Effector memory CD8-positive, alpha-beta T cell (primary cell): ENCODE data around the gene TRAT1.
"Not testable (repeated sequence)": the region's sequence is repeated elsewhere in the genome, so short reads cannot be mapped to it uniquely, and the experiment has no call there.

Source experiments
- ATAC-seq: fragments of 150-1000 bp; cut with Tn5 transposase; replicated peaks from 2 replicates; pipeline ENCODE4 v1.10.0; 2021; ENCODE audit warnings: mild to moderate bottlenecking, moderate library complexity
- DNase-seq, 3 experiments: peaks; one replicate each; pipeline ENCODE4 v3.0.0; 2021
- H3K27ac Mint-ChIP-seq, 2 donors: one replicate each; pipeline ENCODE4 v1.8.0; 2022; ENCODE audit warnings: mild to moderate bottlenecking in 2 of 2, mixed read lengths in 2 of 2, moderate library complexity in 2 of 2
- H3K27me3 Mint-ChIP-seq, 2 donors: one replicate each; pipeline ENCODE4 v1.8.0; 2022; ENCODE audit warnings: mixed read lengths in 2 of 2
- H3K36me3 Mint-ChIP-seq: one replicate; pipeline ENCODE4 v1.8.0; 2022; ENCODE audit warnings: mild to moderate bottlenecking, moderate library complexity, mixed read lengths; ENCODE audit not compliant: insufficient read depth
- H3K4me1 Mint-ChIP-seq, 2 donors: one replicate each; pipeline ENCODE4 v1.8.0; 2022; ENCODE audit warnings: low read depth in 2 of 2, mixed read lengths in 2 of 2
- H3K4me3 Mint-ChIP-seq, 2 donors: one replicate each; pipeline ENCODE4 v1.8.0; 2022; ENCODE audit warnings: mild to moderate bottlenecking in 2 of 2, mixed read lengths in 2 of 2, moderate library complexity in 2 of 2
- H3K9me3 Mint-ChIP-seq, 2 donors: one replicate each; pipeline ENCODE4 v1.8.0; 2022; ENCODE audit warnings: mixed read lengths in 2 of 2
- total RNA-seq, 9 experiments: gene quantifications; one replicate each; lab custom pipeline; 2026; lab: John Stamatoyannopoulos, UW

Gene TRAT1
- total RNA-seq: 30.0 to 239 (median 78.0) reads per million in 9 experiments

DNA sequence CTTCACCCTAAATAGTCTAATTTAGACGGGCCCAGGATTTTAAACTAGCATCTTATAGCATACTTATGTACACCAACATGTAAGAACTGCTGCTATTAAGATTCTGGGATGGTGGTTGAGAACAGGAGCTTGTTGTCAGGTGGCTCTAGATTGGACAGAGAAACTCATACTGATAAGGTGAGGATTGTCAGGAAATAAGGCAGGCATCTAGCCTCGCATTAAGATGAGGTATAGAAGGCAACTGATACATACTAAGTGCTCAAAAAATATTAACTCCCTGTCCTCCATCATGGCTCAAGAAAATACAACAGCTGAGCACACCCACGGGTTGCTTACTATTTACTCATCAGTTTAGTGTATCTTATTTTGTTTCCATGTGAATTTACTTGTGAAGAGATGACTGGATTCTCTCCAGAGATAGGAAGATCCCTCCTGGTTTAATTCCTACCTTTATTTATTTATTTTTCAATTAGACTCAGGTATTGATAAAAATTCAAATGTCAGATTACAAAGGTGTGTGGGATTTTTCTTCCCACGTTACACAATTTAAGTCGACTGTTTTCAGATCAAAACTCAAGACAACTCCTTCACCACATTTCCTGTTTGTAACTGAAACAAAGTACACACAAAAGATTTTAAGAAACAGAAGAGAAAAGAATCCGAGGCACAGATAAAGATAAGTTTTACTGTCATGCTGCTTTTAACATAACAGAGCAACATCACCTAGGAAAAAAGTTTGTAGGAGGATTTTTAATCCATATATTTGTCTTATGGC, at the start of gene TRAT1:
Gene TRAT1 (plus strand): TSS at position 664 of the 775 bp plus-strand sequence. CDS start 142 bp downstream, outside the sequence.
- Mint-ChIP-seq H3K27ac (peak within 1 kb of the TSS; percentile 87 to 99), H3K9me3 (no peaks in the 10 kb centered on the region), H3K27me3 (no peaks in the 10 kb centered on the region), H3K4me1 (peaks cover 23 to 53% of the 10 kb centered on the region in 2 donors), H3K4me3 (peak within 1 kb of the TSS; percentile 86 to 97), H3K36me3 (peaks cover 7% of the 10 kb centered on the region)
- DNase-seq: no peak
- ATAC-seq: peak; percentile 48

GRCh38 chr3:108775649-108776048, 46.9 kb upstream of the TRAT1 start:
- H3K4me1 Mint-ChIP-seq: peaks cover 12 to 15% of the 10 kb centered on the region in 2 donors

DNA sequence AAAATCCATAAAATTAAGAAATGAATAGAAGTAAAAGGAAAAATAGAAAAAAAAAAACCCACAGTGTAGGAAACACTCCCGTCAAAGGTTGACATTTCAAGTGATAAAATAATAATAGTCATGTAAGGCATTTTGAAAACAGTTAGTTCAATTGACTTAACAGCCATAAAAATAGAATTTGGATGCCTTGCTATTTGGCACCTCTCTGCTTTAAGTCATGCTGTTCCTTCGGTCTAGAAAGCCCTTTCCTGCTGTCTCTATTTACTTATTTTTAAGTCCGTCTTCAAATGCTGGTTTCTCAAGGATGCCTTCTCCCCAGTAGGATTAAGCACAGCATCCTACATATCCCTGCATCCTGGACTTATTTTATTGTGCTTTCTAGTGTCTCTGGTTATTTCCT, 43.1 kb upstream of the TRAT1 start:
- no peak for ATAC-seq
- no peak overlapping the region for H3K4me3 Mint-ChIP-seq
- no peaks in the 10 kb centered on the region for H3K9me3 Mint-ChIP-seq
- peaks cover 12 to 17% of the 10 kb centered on the region in 2 donors for H3K4me1 Mint-ChIP-seq
- no peaks in the 10 kb centered on the region for H3K36me3 Mint-ChIP-seq
- H3K27ac Mint-ChIP-seq: no peak overlapping the region
- H3K27me3 Mint-ChIP-seq: peaks cover 0 to under 1% of the 10 kb centered on the region in 2 donors
- DNase-seq: no peak

More at GRCh38 chr3:108775649-108776048, 46.9 kb upstream of the TRAT1 start:
- no peak for ATAC-seq
- no peaks in the 10 kb centered on the region for H3K36me3 Mint-ChIP-seq
- H3K27me3 Mint-ChIP-seq: no peaks in the 10 kb centered on the region
- H3K27ac Mint-ChIP-seq: no peak overlapping the region
- no peak for DNase-seq
- H3K9me3 Mint-ChIP-seq: no peaks in the 10 kb centered on the region
- no peak overlapping the region for H3K4me3 Mint-ChIP-seq

GRCh38 chr3:108780235-108780634, 42.4 kb upstream of the TRAT1 start:
- peak; percentile 28 to 44 (median 29) for DNase-seq
- Mint-ChIP-seq H3K27me3 (peaks cover 0 to 7% of the 10 kb centered on the region in 2 donors), H3K4me1 (peaks cover 12 to 17% of the 10 kb centered on the region in 2 donors), H3K36me3 (no peaks in the 10 kb centered on the region), H3K27ac (peak overlapping the region; percentile 19 to 27), H3K9me3 (no peaks in the 10 kb centered on the region), H3K4me3 (peak overlapping the region in 1 of 2 donors; percentile 44)
- ATAC-seq: peak; percentile 98

- no peaks in the 10 kb centered on the region for H3K9me3 Mint-ChIP-seq
- no peaks in the 10 kb centered on the region for H3K4me1 Mint-ChIP-seq
- no peak overlapping the region for H3K27ac Mint-ChIP-seq
- H3K27me3 Mint-ChIP-seq: no peaks in the 10 kb centered on the region
- H3K36me3 Mint-ChIP-seq: no peaks in the 10 kb centered on the region
- ATAC-seq: no peak
- no peak overlapping the region for H3K4me3 Mint-ChIP-seq
- DNase-seq: no peak
These were observed 31.1 kb upstream of the TRAT1 start for GRCh38 chr3:108791473-108791872.

DNA sequence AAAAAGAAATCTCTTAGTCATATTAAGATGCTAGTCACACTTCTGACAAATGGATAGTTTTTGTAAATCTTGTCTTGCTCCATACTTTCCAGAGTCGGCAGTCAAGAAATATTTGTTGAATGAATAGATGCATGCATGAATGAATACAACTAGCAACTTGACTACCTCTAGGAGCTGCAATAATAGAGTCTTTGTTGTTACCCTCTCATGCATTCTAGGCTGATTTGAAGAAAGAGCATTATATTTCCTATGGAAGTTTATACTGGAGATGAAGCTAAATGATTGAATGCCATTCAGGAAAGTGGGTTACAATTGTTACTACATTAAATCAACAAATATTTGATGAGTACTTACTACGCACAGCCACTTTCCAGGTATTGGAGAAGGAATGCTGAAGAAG, 18.1 kb upstream of the TRAT1 start:
- H3K4me1 Mint-ChIP-seq: peaks cover 14 to 27% of the 10 kb centered on the region in 2 donors
- H3K36me3 Mint-ChIP-seq: no peaks in the 10 kb centered on the region
- ATAC-seq (no peak), DNase-seq (no peak)
- no peaks in the 10 kb centered on the region for H3K27me3 Mint-ChIP-seq
- H3K27ac Mint-ChIP-seq: peak overlapping the region in 1 of 2 donors; percentile 94
- H3K9me3 Mint-ChIP-seq: peaks cover 4 to 9% of the 10 kb centered on the region in 2 donors
- peak overlapping the region in 1 of 2 donors; percentile 71 for H3K4me3 Mint-ChIP-seq

DNA sequence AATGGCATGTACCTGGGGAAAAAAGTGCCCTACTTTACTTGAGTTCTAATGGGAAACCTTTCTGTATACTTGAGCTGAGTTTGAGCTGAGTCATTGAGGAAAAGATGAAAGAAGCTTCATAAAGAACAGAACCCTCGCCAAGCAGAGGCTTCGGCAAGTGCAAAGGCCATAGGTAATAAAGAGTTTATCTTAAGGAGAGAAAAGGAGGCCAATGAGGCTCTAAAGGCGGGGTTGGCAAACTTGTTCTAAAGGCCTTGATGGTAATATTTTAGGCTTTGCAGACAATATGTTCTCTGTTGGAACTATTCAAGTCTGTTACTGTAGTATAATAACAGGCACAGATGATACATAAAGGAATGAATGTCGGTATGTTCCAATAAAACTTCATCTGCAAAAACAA, 17.6 kb upstream of the TRAT1 start:
- no peak for ATAC-seq
- DNase-seq: no peak
- Mint-ChIP-seq H3K27ac (peak overlapping the region; percentile 80 to 94), H3K4me1 (peaks cover 14 to 27% of the 10 kb centered on the region in 2 donors), H3K27me3 (no peaks in the 10 kb centered on the region), H3K4me3 (peak overlapping the region; percentile 28 to 71), H3K36me3 (no peaks in the 10 kb centered on the region), H3K9me3 (peaks cover 4 to 9% of the 10 kb centered on the region in 2 donors)

- Mint-ChIP-seq H3K9me3 (peaks cover 4 to 9% of the 10 kb centered on the region in 2 donors), H3K4me1 (peaks cover 14 to 27% of the 10 kb centered on the region in 2 donors), H3K27ac (peak overlapping the region; percentile 80 to 94), H3K27me3 (no peaks in the 10 kb centered on the region), H3K4me3 (peak overlapping the region; percentile 28 to 71), H3K36me3 (no peaks in the 10 kb centered on the region)
- DNase-seq: peak; percentile 39 to 56 (median 41)
- ATAC-seq: peak; percentile 96
These were observed 16.3 kb upstream of the TRAT1 start for GRCh38 chr3:108806316-108806715.

DNA sequence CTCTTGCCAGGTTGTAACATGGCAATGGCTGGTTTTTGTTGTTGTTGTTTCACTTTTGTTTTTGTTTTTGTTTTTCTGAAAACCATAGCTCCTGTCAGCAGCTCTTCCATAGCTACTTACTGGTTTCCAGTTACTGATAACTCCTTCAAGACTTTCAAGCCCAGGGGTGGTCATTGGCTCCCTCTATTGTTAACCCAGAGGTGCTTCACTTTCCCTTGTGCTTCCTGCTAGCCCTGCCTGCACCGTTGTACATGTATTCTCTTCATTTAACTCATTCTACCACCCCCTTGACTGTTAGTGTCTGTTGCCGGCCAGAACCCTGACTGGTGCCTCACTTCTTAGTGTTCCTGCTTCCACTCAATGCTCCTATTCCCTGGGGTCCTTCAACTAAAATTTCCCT, 4.2 kb upstream of the TRAT1 start:
- Mint-ChIP-seq H3K9me3 (no peaks in the 10 kb centered on the region), H3K27ac (peak overlapping the region; percentile 4 to 62), H3K4me1 (peaks cover 17 to 30% of the 10 kb centered on the region in 2 donors), H3K27me3 (no peaks in the 10 kb centered on the region), H3K4me3 (peak overlapping the region; percentile 2 to 48), H3K36me3 (peaks cover 3% of the 10 kb centered on the region)
- DNase-seq (peak; percentile 39 to 62 (median 49)), ATAC-seq (peak; percentile 92)

- no peak for DNase-seq
- peaks cover 18 to 39% of the 10 kb centered on the region in 2 donors for H3K4me1 Mint-ChIP-seq
These were observed 2.0 kb upstream of the TRAT1 start for GRCh38 chr3:108820586-108820985.

GRCh38 chr3:108823227-108823626, 641 bp downstream of the TRAT1 start:
- Mint-ChIP-seq H3K4me3 (peak overlapping the region; percentile 81 to 97), H3K9me3 (no peaks in the 10 kb centered on the region), H3K4me1 (peaks cover 26 to 59% of the 10 kb centered on the region in 2 donors), H3K27me3 (no peaks in the 10 kb centered on the region), H3K27ac (peak overlapping the region; percentile 87 to 99), H3K36me3 (peaks cover 7% of the 10 kb centered on the region)
- DNase-seq (no peak), ATAC-seq (no peak)

More at GRCh38 chr3:108820586-108820985, 2.0 kb upstream of the TRAT1 start:
- Mint-ChIP-seq H3K4me3 (peak overlapping the region; percentile 47 to 97), H3K27me3 (no peaks in the 10 kb centered on the region), H3K9me3 (no peaks in the 10 kb centered on the region), H3K27ac (peak overlapping the region in 1 of 2 donors; percentile 99), H3K36me3 (peaks cover 7% of the 10 kb centered on the region)
- ATAC-seq: no peak

GRCh38 chr3:108823803-108824202, 1.2 kb downstream of the TRAT1 start:
- peak overlapping the region; percentile 83 to 99 for H3K27ac Mint-ChIP-seq
- not testable (repeated sequence) for ATAC-seq, DNase-seq, H3K27me3 Mint-ChIP-seq, H3K9me3 Mint-ChIP-seq
- peak overlapping the region; percentile 86 to 97 for H3K4me3 Mint-ChIP-seq
- H3K36me3 Mint-ChIP-seq: peaks cover 10% of the 10 kb centered on the region
- peaks cover 22 to 59% of the 10 kb centered on the region in 2 donors for H3K4me1 Mint-ChIP-seq

DNA sequence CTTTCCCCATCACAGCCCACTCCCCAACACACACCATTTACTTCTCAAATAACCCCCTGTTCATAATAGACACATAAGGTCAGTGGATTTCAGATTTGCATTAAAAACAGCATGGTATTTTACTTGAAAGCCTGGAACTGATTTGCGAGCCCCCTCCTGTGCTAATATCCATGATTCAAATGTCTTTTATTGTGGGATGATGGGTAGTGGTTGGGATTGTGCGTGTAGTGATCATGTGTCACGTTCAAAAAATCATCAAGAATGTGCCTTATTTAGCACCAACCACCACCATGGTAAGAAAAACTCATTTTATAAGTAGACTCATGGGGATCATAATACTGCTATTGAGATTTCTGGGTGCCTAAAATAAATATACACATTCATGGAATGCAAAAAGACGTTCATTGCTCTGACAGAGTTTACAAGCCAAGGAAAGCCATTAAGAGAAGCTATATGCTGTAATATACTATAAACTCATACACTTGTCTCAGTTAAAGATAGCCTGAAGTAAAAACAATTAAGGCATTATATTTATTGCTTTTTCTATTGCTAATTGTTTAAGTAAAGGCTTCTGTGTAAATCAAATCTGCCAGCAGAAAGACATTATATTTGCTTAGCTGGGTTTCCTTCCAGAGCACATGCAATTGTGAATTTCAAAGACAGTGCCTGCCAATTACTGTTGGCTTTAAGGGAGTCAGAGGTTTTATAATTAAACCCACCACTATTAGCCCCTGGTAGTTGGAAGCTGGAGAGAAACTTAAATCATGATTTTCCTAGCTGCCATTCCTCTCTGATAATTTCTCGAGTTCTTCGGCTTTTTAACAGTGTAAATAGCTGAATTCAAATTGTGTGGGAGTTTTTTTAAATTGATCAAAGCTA, 4.0 kb downstream of the TRAT1 start:
- Mint-ChIP-seq H3K4me1 (peaks cover 23 to 65% of the 10 kb centered on the region in 2 donors), H3K4me3 (peak overlapping the region; percentile 86 to 97), H3K9me3 (no peaks in the 10 kb centered on the region), H3K27me3 (no peaks in the 10 kb centered on the region), H3K27ac (peak overlapping the region; percentile 84 to 99), H3K36me3 (peaks cover 11% of the 10 kb centered on the region)
- no peak for DNase-seq
- no peak for ATAC-seq
